WTC11 (cell line): ENCODE measurements around the gene NLGN1. TPM values are rescaled to one million over a fixed set of nuclear protein-coding genes. Genes with fewer than 3 reads are reported as not detected.

Source experiments
- CREB1 ChIP-seq: sonication (generic); formaldehyde crosslinking; IDR thresholded peaks from 2 replicates; pipeline ENCODE4 v1.8.0; 2023; ENCODE audit warnings: mild to moderate bottlenecking, missing genetic modification reagents
- CREM ChIP-seq: sonication (generic); formaldehyde crosslinking; IDR thresholded peaks from 2 replicates; pipeline ENCODE4 v1.8.1; 2022; ENCODE audit warnings: mild to moderate bottlenecking, missing genetic modification reagents, moderate library complexity
- GTF2I ChIP-seq: fragments of 250-450 bp; sonication (Bioruptor Pico); conservative IDR thresholded peaks from 2 replicates; pipeline ENCODE4 v1.4.0; 2021; ENCODE audit warnings: mild to moderate bottlenecking
- SOX15 ChIP-seq: fragments of 250-450 bp; sonication (Bioruptor Pico); IDR thresholded peaks from 2 replicates; pipeline ENCODE4 v1.9.0; 2021; ENCODE audit warnings: mild to moderate bottlenecking
- SP1 ChIP-seq: sonication (generic); formaldehyde crosslinking; conservative IDR thresholded peaks from 2 replicates; pipeline ENCODE4 v1.8.1; 2022; ENCODE audit warnings: missing genetic modification reagents
- total RNA-seq: library from RNA; stranded (reverse); gene quantifications from 3 replicates; pipeline ENCODE4 v1.2.3, GENCODE V29; 2021
- TF ChIP-seq, protein P1 (sequence below): sonication (generic); formaldehyde crosslinking; IDR thresholded peaks from 2 replicates; pipeline ENCODE4 v1.8.0; 2023; ENCODE audit warnings: missing genetic modification reagents, mild to moderate bottlenecking, borderline replicate concordance
- TF ChIP-seq, protein P2 (sequence below): fragments of 250-450 bp; sonication (Bioruptor Pico); IDR thresholded peaks from 2 replicates; pipeline ENCODE4 v1.9.0; 2021; ENCODE audit warnings: moderate library complexity, mild to moderate bottlenecking, inconsistent platforms, borderline replicate concordance
- TF ChIP-seq, protein P3 (sequence below): sonication (generic); formaldehyde crosslinking; conservative IDR thresholded peaks from 2 replicates; pipeline ENCODE4 v1.8.1; 2023; ENCODE audit warnings: mild to moderate bottlenecking, low read depth, missing genetic modification reagents, moderate library complexity
- TF ChIP-seq, protein P4 (sequence below): fragments of 250-450 bp; sonication (Bioruptor Pico); IDR thresholded peaks from 2 replicates; pipeline ENCODE4 v1.9.0; 2021; ENCODE audit warnings: mild to moderate bottlenecking, borderline replicate concordance
- TF ChIP-seq, protein P5 (sequence below): fragments of 250-450 bp; sonication (Bioruptor Pico); IDR thresholded peaks from 2 replicates; pipeline ENCODE4 v1.9.0; 2021; ENCODE audit warnings: mild to moderate bottlenecking
- TF ChIP-seq, protein P6 (sequence below): sonication (generic); formaldehyde crosslinking; IDR thresholded peaks from 2 replicates; pipeline ENCODE4 v1.8.1; 2022; ENCODE audit warnings: low read depth, missing genetic modification reagents, borderline replicate concordance
- TF ChIP-seq, protein P7 (sequence below): fragments of 250-450 bp; sonication (Bioruptor Pico); IDR thresholded peaks from 2 replicates; pipeline ENCODE4 v1.8.0; 2021; ENCODE audit warnings: mild to moderate bottlenecking

The NLGN1 gene
- total RNA-seq, 1 experiment from 2014 or later = 12.4 TPM

DNA sequence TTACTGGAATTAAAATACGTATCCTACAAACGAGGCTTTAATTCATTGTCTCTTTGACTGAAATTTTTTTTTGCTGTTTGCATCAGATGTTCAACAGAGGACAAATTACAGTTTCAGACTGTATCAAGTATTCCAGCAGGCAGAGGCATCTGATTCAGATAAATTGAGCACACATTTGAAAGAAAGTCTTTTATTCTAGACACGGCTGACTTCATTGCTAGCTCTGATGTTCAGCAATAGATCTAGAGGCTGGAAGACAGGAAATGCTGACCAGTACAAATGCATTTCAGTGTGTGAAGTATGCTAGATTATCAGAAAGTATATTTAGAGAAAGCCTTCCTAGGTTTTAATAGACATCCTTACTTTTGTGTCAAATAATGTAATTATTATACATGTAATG, 472.2 kb downstream of the NLGN1 start (continued):
- TF ChIP-seq, protein P1, sequence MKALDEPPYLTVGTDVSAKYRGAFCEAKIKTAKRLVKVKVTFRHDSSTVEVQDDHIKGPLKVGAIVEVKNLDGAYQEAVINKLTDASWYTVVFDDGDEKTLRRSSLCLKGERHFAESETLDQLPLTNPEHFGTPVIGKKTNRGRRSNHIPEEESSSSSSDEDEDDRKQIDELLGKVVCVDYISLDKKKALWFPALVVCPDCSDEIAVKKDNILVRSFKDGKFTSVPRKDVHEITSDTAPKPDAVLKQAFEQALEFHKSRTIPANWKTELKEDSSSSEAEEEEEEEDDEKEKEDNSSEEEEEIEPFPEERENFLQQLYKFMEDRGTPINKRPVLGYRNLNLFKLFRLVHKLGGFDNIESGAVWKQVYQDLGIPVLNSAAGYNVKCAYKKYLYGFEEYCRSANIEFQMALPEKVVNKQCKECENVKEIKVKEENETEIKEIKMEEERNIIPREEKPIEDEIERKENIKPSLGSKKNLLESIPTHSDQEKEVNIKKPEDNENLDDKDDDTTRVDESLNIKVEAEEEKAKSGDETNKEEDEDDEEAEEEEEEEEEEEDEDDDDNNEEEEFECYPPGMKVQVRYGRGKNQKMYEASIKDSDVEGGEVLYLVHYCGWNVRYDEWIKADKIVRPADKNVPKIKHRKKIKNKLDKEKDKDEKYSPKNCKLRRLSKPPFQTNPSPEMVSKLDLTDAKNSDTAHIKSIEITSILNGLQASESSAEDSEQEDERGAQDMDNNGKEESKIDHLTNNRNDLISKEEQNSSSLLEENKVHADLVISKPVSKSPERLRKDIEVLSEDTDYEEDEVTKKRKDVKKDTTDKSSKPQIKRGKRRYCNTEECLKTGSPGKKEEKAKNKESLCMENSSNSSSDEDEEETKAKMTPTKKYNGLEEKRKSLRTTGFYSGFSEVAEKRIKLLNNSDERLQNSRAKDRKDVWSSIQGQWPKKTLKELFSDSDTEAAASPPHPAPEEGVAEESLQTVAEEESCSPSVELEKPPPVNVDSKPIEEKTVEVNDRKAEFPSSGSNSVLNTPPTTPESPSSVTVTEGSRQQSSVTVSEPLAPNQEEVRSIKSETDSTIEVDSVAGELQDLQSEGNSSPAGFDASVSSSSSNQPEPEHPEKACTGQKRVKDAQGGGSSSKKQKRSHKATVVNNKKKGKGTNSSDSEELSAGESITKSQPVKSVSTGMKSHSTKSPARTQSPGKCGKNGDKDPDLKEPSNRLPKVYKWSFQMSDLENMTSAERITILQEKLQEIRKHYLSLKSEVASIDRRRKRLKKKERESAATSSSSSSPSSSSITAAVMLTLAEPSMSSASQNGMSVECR (CRISPR knock-in tag) = no peak
- TF ChIP-seq CREM (CRISPR knock-in tag) (no peak), GTF2I (CRISPR knock-in tag) (no peak), SP1 (no peak), SOX15 (CRISPR knock-in tag) (no peak), CREB1 (CRISPR knock-in tag) (no peak)
- TF ChIP-seq, protein P2, sequence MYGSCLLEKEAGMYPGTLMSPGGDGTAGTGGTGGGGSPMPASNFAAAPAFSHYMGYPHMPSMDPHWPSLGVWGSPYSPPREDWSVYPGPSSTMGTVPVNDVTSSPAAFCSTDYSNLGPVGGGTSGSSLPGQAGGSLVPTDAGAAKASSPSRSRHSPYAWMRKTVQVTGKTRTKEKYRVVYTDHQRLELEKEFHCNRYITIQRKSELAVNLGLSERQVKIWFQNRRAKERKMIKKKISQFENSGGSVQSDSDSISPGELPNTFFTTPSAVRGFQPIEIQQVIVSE (CRISPR knock-in tag) = no peak
- TF ChIP-seq, protein P3, sequence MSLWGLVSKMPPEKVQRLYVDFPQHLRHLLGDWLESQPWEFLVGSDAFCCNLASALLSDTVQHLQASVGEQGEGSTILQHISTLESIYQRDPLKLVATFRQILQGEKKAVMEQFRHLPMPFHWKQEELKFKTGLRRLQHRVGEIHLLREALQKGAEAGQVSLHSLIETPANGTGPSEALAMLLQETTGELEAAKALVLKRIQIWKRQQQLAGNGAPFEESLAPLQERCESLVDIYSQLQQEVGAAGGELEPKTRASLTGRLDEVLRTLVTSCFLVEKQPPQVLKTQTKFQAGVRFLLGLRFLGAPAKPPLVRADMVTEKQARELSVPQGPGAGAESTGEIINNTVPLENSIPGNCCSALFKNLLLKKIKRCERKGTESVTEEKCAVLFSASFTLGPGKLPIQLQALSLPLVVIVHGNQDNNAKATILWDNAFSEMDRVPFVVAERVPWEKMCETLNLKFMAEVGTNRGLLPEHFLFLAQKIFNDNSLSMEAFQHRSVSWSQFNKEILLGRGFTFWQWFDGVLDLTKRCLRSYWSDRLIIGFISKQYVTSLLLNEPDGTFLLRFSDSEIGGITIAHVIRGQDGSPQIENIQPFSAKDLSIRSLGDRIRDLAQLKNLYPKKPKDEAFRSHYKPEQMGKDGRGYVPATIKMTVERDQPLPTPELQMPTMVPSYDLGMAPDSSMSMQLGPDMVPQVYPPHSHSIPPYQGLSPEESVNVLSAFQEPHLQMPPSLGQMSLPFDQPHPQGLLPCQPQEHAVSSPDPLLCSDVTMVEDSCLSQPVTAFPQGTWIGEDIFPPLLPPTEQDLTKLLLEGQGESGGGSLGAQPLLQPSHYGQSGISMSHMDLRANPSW (CRISPR knock-in tag) = no peak
- TF ChIP-seq, protein P4, sequence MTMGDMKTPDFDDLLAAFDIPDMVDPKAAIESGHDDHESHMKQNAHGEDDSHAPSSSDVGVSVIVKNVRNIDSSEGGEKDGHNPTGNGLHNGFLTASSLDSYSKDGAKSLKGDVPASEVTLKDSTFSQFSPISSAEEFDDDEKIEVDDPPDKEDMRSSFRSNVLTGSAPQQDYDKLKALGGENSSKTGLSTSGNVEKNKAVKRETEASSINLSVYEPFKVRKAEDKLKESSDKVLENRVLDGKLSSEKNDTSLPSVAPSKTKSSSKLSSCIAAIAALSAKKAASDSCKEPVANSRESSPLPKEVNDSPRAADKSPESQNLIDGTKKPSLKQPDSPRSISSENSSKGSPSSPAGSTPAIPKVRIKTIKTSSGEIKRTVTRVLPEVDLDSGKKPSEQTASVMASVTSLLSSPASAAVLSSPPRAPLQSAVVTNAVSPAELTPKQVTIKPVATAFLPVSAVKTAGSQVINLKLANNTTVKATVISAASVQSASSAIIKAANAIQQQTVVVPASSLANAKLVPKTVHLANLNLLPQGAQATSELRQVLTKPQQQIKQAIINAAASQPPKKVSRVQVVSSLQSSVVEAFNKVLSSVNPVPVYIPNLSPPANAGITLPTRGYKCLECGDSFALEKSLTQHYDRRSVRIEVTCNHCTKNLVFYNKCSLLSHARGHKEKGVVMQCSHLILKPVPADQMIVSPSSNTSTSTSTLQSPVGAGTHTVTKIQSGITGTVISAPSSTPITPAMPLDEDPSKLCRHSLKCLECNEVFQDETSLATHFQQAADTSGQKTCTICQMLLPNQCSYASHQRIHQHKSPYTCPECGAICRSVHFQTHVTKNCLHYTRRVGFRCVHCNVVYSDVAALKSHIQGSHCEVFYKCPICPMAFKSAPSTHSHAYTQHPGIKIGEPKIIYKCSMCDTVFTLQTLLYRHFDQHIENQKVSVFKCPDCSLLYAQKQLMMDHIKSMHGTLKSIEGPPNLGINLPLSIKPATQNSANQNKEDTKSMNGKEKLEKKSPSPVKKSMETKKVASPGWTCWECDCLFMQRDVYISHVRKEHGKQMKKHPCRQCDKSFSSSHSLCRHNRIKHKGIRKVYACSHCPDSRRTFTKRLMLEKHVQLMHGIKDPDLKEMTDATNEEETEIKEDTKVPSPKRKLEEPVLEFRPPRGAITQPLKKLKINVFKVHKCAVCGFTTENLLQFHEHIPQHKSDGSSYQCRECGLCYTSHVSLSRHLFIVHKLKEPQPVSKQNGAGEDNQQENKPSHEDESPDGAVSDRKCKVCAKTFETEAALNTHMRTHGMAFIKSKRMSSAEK (CRISPR knock-in tag) = no peak
- TF ChIP-seq, protein P5, sequence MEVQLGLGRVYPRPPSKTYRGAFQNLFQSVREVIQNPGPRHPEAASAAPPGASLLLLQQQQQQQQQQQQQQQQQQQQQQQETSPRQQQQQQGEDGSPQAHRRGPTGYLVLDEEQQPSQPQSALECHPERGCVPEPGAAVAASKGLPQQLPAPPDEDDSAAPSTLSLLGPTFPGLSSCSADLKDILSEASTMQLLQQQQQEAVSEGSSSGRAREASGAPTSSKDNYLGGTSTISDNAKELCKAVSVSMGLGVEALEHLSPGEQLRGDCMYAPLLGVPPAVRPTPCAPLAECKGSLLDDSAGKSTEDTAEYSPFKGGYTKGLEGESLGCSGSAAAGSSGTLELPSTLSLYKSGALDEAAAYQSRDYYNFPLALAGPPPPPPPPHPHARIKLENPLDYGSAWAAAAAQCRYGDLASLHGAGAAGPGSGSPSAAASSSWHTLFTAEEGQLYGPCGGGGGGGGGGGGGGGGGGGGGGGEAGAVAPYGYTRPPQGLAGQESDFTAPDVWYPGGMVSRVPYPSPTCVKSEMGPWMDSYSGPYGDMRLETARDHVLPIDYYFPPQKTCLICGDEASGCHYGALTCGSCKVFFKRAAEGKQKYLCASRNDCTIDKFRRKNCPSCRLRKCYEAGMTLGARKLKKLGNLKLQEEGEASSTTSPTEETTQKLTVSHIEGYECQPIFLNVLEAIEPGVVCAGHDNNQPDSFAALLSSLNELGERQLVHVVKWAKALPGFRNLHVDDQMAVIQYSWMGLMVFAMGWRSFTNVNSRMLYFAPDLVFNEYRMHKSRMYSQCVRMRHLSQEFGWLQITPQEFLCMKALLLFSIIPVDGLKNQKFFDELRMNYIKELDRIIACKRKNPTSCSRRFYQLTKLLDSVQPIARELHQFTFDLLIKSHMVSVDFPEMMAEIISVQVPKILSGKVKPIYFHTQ = no peak
- TF ChIP-seq, protein P6, sequence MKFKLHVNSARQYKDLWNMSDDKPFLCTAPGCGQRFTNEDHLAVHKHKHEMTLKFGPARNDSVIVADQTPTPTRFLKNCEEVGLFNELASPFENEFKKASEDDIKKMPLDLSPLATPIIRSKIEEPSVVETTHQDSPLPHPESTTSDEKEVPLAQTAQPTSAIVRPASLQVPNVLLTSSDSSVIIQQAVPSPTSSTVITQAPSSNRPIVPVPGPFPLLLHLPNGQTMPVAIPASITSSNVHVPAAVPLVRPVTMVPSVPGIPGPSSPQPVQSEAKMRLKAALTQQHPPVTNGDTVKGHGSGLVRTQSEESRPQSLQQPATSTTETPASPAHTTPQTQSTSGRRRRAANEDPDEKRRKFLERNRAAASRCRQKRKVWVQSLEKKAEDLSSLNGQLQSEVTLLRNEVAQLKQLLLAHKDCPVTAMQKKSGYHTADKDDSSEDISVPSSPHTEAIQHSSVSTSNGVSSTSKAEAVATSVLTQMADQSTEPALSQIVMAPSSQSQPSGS = no peak
- TF ChIP-seq, protein P7, sequence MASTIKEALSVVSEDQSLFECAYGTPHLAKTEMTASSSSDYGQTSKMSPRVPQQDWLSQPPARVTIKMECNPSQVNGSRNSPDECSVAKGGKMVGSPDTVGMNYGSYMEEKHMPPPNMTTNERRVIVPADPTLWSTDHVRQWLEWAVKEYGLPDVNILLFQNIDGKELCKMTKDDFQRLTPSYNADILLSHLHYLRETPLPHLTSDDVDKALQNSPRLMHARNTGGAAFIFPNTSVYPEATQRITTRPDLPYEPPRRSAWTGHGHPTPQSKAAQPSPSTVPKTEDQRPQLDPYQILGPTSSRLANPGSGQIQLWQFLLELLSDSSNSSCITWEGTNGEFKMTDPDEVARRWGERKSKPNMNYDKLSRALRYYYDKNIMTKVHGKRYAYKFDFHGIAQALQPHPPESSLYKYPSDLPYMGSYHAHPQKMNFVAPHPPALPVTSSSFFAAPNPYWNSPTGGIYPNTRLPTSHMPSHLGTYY (CRISPR knock-in tag) = no peak
- TF ChIP-seq, all 79 proteins: peak for 0
